Ishikawa (cell line): Measurements from ENCODE around the gene CD47.

Experiments used
- CEBPB ChIP-seq: IDR thresholded peaks from 2 replicates; pipeline ENCODE4 v1.6.1; 2012
- CREB1 ChIP-seq: IDR thresholded peaks from 2 replicates; pipeline ENCODE4 v1.6.1; 2012; ENCODE audit warnings: low read depth
- EGR1 ChIP-seq: IDR thresholded peaks from 2 replicates; pipeline ENCODE4 v1.6.1; 2012
- EP300 ChIP-seq: IDR thresholded peaks from 2 replicates; pipeline ENCODE4 v1.6.1; 2012; ENCODE audit warnings: borderline replicate concordance
- FOXM1 ChIP-seq: IDR thresholded peaks from 2 replicates; pipeline ENCODE4 v1.6.1; 2012; ENCODE audit warnings: low read depth, borderline replicate concordance
- NFIC ChIP-seq: IDR thresholded peaks from 2 replicates; pipeline ENCODE4 v1.6.1; 2012
- RAD21 ChIP-seq: IDR thresholded peaks from 2 replicates; pipeline ENCODE4 v1.6.1; 2012; ENCODE audit warnings: low read depth
- REST ChIP-seq: IDR thresholded peaks from 2 replicates; pipeline ENCODE4 v1.6.1; 2012; ENCODE audit warnings: low read depth, mild to moderate bottlenecking
- TAF1 ChIP-seq: IDR thresholded peaks from 2 replicates; pipeline ENCODE4 v1.6.1; 2012; ENCODE audit warnings: low read depth, mild to moderate bottlenecking
- TCF12 ChIP-seq: IDR thresholded peaks from 2 replicates; pipeline ENCODE4 v1.6.1; 2012; ENCODE audit warnings: low read depth
- TEAD4 ChIP-seq: IDR thresholded peaks from 2 replicates; pipeline ENCODE4 v1.6.1; 2012
- YY1 ChIP-seq: IDR thresholded peaks from 2 replicates; pipeline ENCODE4 v1.6.1; 2012; ENCODE audit warnings: low read depth
- ZBTB7A ChIP-seq: IDR thresholded peaks from 2 replicates; pipeline ENCODE4 v1.6.1; 2012; ENCODE audit warnings: low read depth
- TF ChIP-seq, protein P1 (sequence below): IDR thresholded peaks from 2 replicates; pipeline ENCODE4 v1.6.1; 2012
- TF ChIP-seq, protein P2 (sequence below): IDR thresholded peaks from 2 replicates; pipeline ENCODE4 v1.6.1; 2012

The CD47 gene

GRCh38 chr3:108079877-108080276, 11.0 kb downstream of the CD47 start:
- TF ChIP-seq, protein P1, sequence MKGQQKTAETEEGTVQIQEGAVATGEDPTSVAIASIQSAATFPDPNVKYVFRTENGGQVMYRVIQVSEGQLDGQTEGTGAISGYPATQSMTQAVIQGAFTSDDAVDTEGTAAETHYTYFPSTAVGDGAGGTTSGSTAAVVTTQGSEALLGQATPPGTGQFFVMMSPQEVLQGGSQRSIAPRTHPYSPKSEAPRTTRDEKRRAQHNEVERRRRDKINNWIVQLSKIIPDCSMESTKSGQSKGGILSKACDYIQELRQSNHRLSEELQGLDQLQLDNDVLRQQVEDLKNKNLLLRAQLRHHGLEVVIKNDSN, result no peak
- TF ChIP-seq ZBTB7A, result no peak
- TF ChIP-seq NFIC, result no peak
- no peak for TF ChIP-seq EGR1
- no peak for TF ChIP-seq FOXM1
- TF ChIP-seq YY1, result no peak
- no peak for TF ChIP-seq TAF1
- no peak for TF ChIP-seq TCF12
- TF ChIP-seq, protein P2, sequence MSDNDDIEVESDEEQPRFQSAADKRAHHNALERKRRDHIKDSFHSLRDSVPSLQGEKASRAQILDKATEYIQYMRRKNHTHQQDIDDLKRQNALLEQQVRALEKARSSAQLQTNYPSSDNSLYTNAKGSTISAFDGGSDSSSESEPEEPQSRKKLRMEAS, result no peak

GRCh38 chr3:108079043-108079442, 11.8 kb downstream of the CD47 start:
- no peak for TF ChIP-seq TAF1
- TF ChIP-seq YY1, result no peak

- TF ChIP-seq CREB1, result no peak
- TF ChIP-seq FOXM1, result no peak
- no peak for TF ChIP-seq NFIC
- no peak for TF ChIP-seq ZBTB7A
- TF ChIP-seq REST, result no peak
- no peak for TF ChIP-seq TAF1
- no peak for TF ChIP-seq TCF12
- TF ChIP-seq CEBPB, result no peak
- no peak for TF ChIP-seq RAD21
- TF ChIP-seq TEAD4, result no peak
Measured at GRCh38 chr3:108076564-108076963, 14.3 kb downstream of the CD47 start.

DNA sequence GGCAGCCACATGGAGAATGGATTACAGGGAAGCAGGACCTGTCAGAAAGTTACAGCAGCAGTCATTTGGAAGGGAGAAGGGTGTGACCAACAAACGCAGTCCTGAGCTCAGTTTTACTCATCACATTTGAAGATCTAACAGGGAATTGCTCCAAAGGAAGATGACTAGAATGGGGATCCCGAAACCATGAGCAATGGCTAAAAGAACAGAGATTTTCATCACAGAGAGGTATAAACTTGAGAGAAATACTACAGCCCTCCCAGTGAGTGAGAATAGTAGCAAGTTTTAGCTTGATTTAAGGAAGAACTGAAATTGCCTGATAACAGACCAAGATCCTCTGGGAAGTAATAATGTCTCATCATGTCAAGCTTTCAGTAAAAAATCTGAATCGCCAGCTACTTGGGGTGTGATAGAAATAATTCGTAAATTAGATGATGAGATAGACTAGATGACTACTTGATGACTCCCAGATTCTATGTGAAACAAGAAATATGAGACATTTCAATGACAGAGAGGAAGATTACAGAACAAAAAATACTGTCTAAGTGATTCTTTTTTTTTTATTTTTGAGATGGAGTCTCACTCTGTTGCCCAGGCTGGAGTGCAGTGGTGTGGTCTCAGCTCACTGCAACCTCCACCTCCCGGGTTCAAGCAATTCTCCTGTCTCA, 16.9 kb downstream of the CD47 start:
- TF ChIP-seq EP300 (no peak), ZBTB7A (no peak)
- TF ChIP-seq, protein P2, result no peak

DNA sequence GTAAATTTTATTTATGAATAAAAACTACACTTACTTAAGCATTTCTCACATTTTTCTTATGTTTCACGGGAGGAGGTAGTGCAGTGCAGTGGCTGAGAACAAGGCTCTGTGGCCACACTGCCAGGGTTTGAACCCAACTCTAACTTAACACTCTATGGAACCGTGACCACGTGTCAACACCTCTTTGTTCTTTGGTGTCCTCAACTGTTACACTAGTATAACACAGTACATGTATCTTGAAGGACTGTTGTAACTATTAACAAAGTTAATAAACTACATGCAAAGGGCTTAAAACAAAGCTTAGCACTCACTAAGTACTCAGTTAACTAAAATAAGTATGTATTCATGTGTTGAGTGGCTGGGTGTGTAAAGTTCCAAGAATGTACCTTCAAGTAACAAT, 19.5 kb downstream of the CD47 start:
- TF ChIP-seq, protein P1, result no peak
- TF ChIP-seq EGR1, result no peak
- no peak for TF ChIP-seq NFIC
- no peak for TF ChIP-seq TCF12
- no peak for TF ChIP-seq FOXM1
- TF ChIP-seq YY1, result no peak

- no peak for TF ChIP-seq TCF12
- no peak for TF ChIP-seq TEAD4
- TF ChIP-seq FOXM1, result no peak
Measured at GRCh38 chr3:108070356-108070755, 20.5 kb downstream of the CD47 start.

DNA sequence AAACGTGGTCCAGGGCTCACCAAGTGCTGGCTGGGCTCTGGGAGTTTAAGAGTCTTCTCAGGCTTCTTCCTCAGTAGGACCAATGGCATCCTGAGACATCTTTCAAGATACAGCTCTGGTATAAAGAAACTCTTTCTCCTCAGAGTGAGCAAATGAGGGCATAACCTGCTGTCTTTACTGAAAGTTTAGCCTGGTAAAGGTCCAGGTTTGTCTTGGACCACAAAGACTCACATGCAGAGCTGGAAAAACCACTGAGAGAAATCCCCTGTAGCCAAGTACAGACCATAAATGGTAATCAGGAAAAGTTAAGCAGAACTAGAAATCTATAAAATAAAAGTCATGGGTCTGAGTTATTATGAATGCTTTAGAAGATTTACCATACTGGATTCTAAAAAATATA, 23.1 kb downstream of the CD47 start:
- TF ChIP-seq ZBTB7A, result no peak
- no peak for TF ChIP-seq EGR1
- no peak for TF ChIP-seq RAD21
- no peak for TF ChIP-seq NFIC
- no peak for TF ChIP-seq REST
- no peak for TF ChIP-seq TCF12
- no peak for TF ChIP-seq TAF1
- TF ChIP-seq CEBPB, result no peak
- TF ChIP-seq FOXM1, result no peak
- TF ChIP-seq EP300, result no peak
- TF ChIP-seq TEAD4, result no peak
- TF ChIP-seq CREB1, result no peak
- TF ChIP-seq, protein P1, result no peak
- TF ChIP-seq, protein P2, result no peak
